Neural progenitor cell (in vitro differentiated cells): ENCODE results near the gene MYCL.

Source experiments
- EZH2 ChIP-seq: fragments of 200-600 bp; sonication (generic); IDR thresholded peaks from 2 replicates; pipeline ENCODE4 v1.6.1; 2017; ENCODE audit warnings: antibody characterized with exemption, mild to moderate bottlenecking, moderate library complexity
- EZH2phosphoT487 ChIP-seq: fragments of 200-600 bp; sonication (generic); IDR thresholded peaks from 2 replicates; pipeline ENCODE4 v1.6.1; 2017; ENCODE audit warnings: antibody characterized with exemption
- TF ChIP-seq, protein P1 (sequence below): fragments of 200-600 bp; sonication (generic); IDR thresholded peaks from 2 replicates; pipeline ENCODE4 v1.5.1; 2017; ENCODE audit warnings: antibody characterized with exemption, mild to moderate bottlenecking

DNA sequence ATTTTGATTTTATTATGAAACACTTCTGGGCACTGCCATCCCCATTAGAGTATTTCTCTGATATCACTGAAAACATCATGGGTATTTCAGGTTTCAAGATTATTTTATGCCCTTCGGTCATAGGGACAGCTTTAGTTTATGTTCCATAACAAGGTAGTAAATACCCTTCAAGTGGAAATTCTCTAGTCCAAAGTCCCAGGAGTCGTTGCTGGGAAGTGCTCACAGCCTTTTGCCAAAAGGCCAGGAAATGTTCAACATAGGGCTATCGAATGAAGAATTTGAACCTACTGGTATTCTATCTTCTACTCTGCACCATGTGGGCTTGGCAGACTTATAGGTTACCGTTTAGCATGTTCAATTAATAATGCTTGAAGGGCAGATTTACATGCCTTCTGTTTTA is 45.5 kb upstream of the MYCL start:
- TF ChIP-seq, protein P1, sequence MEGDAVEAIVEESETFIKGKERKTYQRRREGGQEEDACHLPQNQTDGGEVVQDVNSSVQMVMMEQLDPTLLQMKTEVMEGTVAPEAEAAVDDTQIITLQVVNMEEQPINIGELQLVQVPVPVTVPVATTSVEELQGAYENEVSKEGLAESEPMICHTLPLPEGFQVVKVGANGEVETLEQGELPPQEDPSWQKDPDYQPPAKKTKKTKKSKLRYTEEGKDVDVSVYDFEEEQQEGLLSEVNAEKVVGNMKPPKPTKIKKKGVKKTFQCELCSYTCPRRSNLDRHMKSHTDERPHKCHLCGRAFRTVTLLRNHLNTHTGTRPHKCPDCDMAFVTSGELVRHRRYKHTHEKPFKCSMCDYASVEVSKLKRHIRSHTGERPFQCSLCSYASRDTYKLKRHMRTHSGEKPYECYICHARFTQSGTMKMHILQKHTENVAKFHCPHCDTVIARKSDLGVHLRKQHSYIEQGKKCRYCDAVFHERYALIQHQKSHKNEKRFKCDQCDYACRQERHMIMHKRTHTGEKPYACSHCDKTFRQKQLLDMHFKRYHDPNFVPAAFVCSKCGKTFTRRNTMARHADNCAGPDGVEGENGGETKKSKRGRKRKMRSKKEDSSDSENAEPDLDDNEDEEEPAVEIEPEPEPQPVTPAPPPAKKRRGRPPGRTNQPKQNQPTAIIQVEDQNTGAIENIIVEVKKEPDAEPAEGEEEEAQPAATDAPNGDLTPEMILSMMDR = no peak
- TF ChIP-seq EZH2 = no peak
- TF ChIP-seq EZH2phosphoT487 = no peak
